GM12878 (cell line): Measurements from ENCODE around the gene NOS1AP. TPM values are rescaled to one million over a fixed set of nuclear protein-coding genes. Genes with fewer than 3 reads are reported as not detected.

ENCODE experiments used
- ATAC-seq: fragments of 200-7000 bp; cut with Tn5 transposase; 3 replicates; pipeline ENCODE4 v1.9.1; 2020; ENCODE audit warnings: mild to moderate bottlenecking, moderate library complexity
- BruUV-seq: library from RNA; stranded (reverse); fragments of 400-500 nt; replicated peaks from 2 replicates; lab custom pipeline; 2021; lab: Mats Ljungman, UMichigan
- CTCF ChIA-PET: fragments of 300-600 bp; sonication (Branson Sonifier 250); formaldehyde crosslinking; extraction: SDS; loops from one replicate; lab custom pipeline; 2021; ENCODE audit warnings: inconsistent platforms; lab: Yijun Ruan, JAX
- POLR2A ChIA-PET: fragments of 350-600 bp; formaldehyde crosslinking; extraction: SDS; loops from one replicate; lab custom pipeline; 2021; ENCODE audit warnings: inconsistent platforms; lab: Charles Lee
- RAD21 ChIA-PET: fragments of 300-600 bp; sonication (Branson Sonifier 250); formaldehyde crosslinking; loops from one replicate; lab custom pipeline; 2023; ENCODE audit warnings: antibody characterized with exemption; ENCODE audit not compliant: unreplicated experiment; lab: Charles Lee
- SMC1A ChIA-PET: fragments of 300-600 bp; sonication (Branson Sonifier 250); formaldehyde crosslinking; loops from one replicate; lab custom pipeline; 2023; ENCODE audit not compliant: unreplicated experiment, uncharacterized antibody; lab: Charles Lee
- DNase-seq: peaks from one replicate; pipeline ENCODE4 v3.0.0-alpha.2; 2011; ENCODE audit warnings: low read depth, low spot score
- FAIRE-seq: peaks from 3 replicates; lab custom pipeline; 2011; peaks lifted over from hg19 to GRCh38; lab: Jason Lieb, UNC
- H2AFZ ChIP-seq: 2 replicates; pipeline ENCODE4 v1.6.0; 2011; ENCODE audit warnings: low read depth, low read length, control low read depth; ENCODE audit not compliant: control insufficient read depth
- H3K27ac ChIP-seq: 2 replicates; pipeline ENCODE4 v1.5.1; 2011; ENCODE audit warnings: control low read depth; ENCODE audit not compliant: control insufficient read depth, insufficient read depth
- H3K27me3 ChIP-seq, 2 experiments: replicated peaks in 1 of 2; 2 replicates each; pipeline versions ENCODE4 v1.6.0 to v1.6.1; 2011; ENCODE audit warnings: low read length in 1 of 2; ENCODE audit not compliant: control insufficient read depth in 2 of 2, insufficient read depth in 2 of 2
- H3K36me3 ChIP-seq, 2 experiments: 2 replicates each; pipeline ENCODE4 v1.5.1; 2011; ENCODE audit warnings: low read length in 1 of 2; ENCODE audit not compliant: control insufficient read depth in 2 of 2, insufficient read depth in 2 of 2
- H3K4me1 ChIP-seq: 2 replicates; pipeline ENCODE4 v1.6.1; 2011; ENCODE audit warnings: mild to moderate bottlenecking, low read length, moderate library complexity, mixed read lengths; ENCODE audit not compliant: control insufficient read depth, insufficient read depth
- H3K4me2 ChIP-seq: 2 replicates; pipeline ENCODE4 v1.6.0; 2011; ENCODE audit warnings: control low read depth; ENCODE audit not compliant: control insufficient read depth, insufficient read depth
- H3K4me3 ChIP-seq: fragments of 200-600 bp; sonication (generic); 2 replicates; pipeline ENCODE4 v1.5.1; 2016
- H3K79me2 ChIP-seq: 2 replicates; pipeline ENCODE4 v1.6.0; 2011; ENCODE audit warnings: low read length; ENCODE audit not compliant: control insufficient read depth, insufficient read depth
- H3K9ac ChIP-seq: 2 replicates; pipeline ENCODE4 v1.8.0; 2011; ENCODE audit warnings: low read length, control low read depth, mixed read lengths; ENCODE audit not compliant: control insufficient read depth, insufficient read depth
- H3K9me3 ChIP-seq: replicated peaks from 3 replicates; pipeline ENCODE4 v1.5.1; 2011; ENCODE audit warnings: mild to moderate bottlenecking, low read length; ENCODE audit not compliant: control insufficient read depth, insufficient read depth
- H4K20me1 ChIP-seq: 2 replicates; pipeline ENCODE4 v1.6.0; 2011; ENCODE audit not compliant: control insufficient read depth, insufficient read depth
- JUND ChIP-seq: IDR thresholded peaks from 2 replicates; pipeline ENCODE4 v1.6.1; 2012; ENCODE audit warnings: low read depth, mild to moderate bottlenecking, low read length, improper control_type of control experiment, moderate library complexity
- RAD21 ChIP-seq: IDR thresholded peaks from 2 replicates; pipeline ENCODE4 v1.6.1; 2011; ENCODE audit warnings: mild to moderate bottlenecking, low read depth, low read length, moderate library complexity; ENCODE audit not compliant: insufficient read depth
- RELA ChIP-seq: fragments of 450-650 bp; IDR thresholded peaks from 2 replicates; pipeline ENCODE4 v1.8.0; 2014; ENCODE audit warnings: borderline replicate concordance; ENCODE audit not compliant: partially characterized antibody
- SIX5 ChIP-seq: IDR thresholded peaks from 2 replicates; pipeline ENCODE4 v1.6.1; 2011; ENCODE audit warnings: mild to moderate bottlenecking, low read depth, low read length, moderate library complexity; ENCODE audit not compliant: severe bottlenecking
- SREBF2 ChIP-seq: IDR thresholded peaks from 2 replicates; pipeline ENCODE4 v1.6.1; 2012; ENCODE audit warnings: mild to moderate bottlenecking, low read length
- TAF1 ChIP-seq: IDR thresholded peaks from 2 replicates; pipeline ENCODE4 v1.6.1; 2011; ENCODE audit warnings: mild to moderate bottlenecking, low read depth, low read length, borderline replicate concordance
- TCF12 ChIP-seq: IDR thresholded peaks from 2 replicates; pipeline ENCODE4 v1.6.1; 2011; ENCODE audit warnings: low read depth, mild to moderate bottlenecking, low read length
- TCF3 ChIP-seq: IDR thresholded peaks from 2 replicates; pipeline ENCODE4 v1.6.1; 2012; ENCODE audit warnings: low read depth, mild to moderate bottlenecking, low read length, borderline replicate concordance; ENCODE audit not compliant: insufficient read depth
- WGBS: methylation state at CpG from one replicate; pipeline ENCODE4 v1.1.6; 2016; ENCODE audit warnings: low lambda C conversion rate; ENCODE audit not compliant: insufficient replicate concordance, insufficient coverage; ENCODE audit errors: missing lambda C conversion rate; 5-methylcytosine and 5-hydroxymethylcytosine counted together
- in situ Hi-C: fragments of 300-500 bp; cut with MboI; formaldehyde crosslinking; loops from 9 replicates; pipeline ENCODE4 v1.14.3; 2018; ENCODE audit warnings: mixed read lengths
- intact Hi-C: fragments of 100-400 bp; cut with micrococcal nuclease; formaldehyde crosslinking; loops from one replicate; pipeline ENCODE4 v1.14.2; 2022; ENCODE audit not compliant: unreplicated experiment
- polyA plus RNA-seq, 11 experiments: library from polyadenylated mRNA; depleted of rRNA in 4 of 11; unstranded in 6 of 11; stranded (reverse) in 5 of 11; fragments of >200 nt; fragmentation: Nextera tagmentation in 4 of 11; fragmentation: Illumina TruSeq in 1 of 11; extraction: Ambion mirVana in 4 of 11; extraction: Trizol in 1 of 11; gene quantifications; 1 replicate in 1 of 11; 2 replicates in 10 of 11; pipeline versions ENCODE4 v1.2.1 to v1.2.3, GENCODE V29; 2011 to 2016; ENCODE audit warnings: inconsistent platforms in 2 of 11, missing spikeins in 2 of 11, low read depth in 1 of 11
- total RNA-seq, 4 experiments: library from RNA; depleted of rRNA in 3 of 4; stranded (reverse); fragments of >200 nt in 3 of 4; fragmentation: Illumina TruSeq in 1 of 4; extraction: Trizol in 1 of 4; gene quantifications; 2 replicates each; pipeline versions ENCODE4 v1.2.1 to v1.2.3, GENCODE V29; 2013 to 2021
- TF ChIP-seq, protein P1 (sequence below): fragments of 450-650 bp; IDR thresholded peaks from 2 replicates; pipeline ENCODE4 v1.6.1; 2016; ENCODE audit warnings: mild to moderate bottlenecking, moderate library complexity, borderline replicate concordance
- TF ChIP-seq, protein P2 (sequence below): IDR thresholded peaks from 2 replicates; pipeline ENCODE4 v1.6.1; 2012; ENCODE audit warnings: low read length, inconsistent platforms
- TF ChIP-seq, protein P3 (sequence below): fragments of 450-650 bp; IDR thresholded peaks from 2 replicates; pipeline ENCODE4 v1.6.1; 2018; ENCODE audit warnings: mild to moderate bottlenecking, low read depth, moderate library complexity; ENCODE audit not compliant: partially characterized antibody

NOS1AP gene
- total and polyA plus RNA-seq, 10 of the 15 experiments (the other 5 are each of a cell fraction or from before 2014, with no cell fraction given), result 0.03 to 0.15 TPM; not detected in 8

DNA sequence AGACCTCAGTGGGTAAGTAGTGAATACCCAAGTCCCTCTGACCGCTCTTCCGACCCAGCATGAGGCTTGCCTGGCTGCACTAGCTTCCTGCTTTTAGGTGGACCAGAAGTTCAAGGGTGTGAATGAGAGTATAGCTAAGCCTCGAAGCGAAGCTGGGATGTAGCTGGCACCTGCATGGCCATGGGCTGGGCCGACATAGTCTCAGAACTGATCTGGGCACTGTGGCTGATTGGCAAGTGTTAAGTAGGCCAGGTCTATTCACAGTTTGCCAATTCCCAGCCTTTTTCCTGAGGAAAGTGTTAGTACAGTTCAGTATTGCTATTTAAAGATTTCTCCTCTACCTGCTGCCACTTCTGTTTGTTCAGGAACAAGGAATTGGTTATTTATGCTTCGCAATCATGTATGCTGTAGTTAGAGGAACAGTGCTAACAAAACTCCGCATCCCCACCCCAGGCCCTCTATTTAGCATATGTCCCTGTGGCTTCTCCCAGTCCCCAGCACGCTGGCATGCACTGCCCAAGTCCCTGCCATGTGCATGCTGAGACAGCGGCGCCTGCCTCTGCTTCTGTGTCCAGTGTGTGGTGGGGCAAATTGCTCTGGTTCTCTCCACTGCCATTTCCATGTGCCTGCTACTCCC is 290.9 kb downstream of the NOS1AP start (continued):
- TF ChIP-seq, protein P1, sequence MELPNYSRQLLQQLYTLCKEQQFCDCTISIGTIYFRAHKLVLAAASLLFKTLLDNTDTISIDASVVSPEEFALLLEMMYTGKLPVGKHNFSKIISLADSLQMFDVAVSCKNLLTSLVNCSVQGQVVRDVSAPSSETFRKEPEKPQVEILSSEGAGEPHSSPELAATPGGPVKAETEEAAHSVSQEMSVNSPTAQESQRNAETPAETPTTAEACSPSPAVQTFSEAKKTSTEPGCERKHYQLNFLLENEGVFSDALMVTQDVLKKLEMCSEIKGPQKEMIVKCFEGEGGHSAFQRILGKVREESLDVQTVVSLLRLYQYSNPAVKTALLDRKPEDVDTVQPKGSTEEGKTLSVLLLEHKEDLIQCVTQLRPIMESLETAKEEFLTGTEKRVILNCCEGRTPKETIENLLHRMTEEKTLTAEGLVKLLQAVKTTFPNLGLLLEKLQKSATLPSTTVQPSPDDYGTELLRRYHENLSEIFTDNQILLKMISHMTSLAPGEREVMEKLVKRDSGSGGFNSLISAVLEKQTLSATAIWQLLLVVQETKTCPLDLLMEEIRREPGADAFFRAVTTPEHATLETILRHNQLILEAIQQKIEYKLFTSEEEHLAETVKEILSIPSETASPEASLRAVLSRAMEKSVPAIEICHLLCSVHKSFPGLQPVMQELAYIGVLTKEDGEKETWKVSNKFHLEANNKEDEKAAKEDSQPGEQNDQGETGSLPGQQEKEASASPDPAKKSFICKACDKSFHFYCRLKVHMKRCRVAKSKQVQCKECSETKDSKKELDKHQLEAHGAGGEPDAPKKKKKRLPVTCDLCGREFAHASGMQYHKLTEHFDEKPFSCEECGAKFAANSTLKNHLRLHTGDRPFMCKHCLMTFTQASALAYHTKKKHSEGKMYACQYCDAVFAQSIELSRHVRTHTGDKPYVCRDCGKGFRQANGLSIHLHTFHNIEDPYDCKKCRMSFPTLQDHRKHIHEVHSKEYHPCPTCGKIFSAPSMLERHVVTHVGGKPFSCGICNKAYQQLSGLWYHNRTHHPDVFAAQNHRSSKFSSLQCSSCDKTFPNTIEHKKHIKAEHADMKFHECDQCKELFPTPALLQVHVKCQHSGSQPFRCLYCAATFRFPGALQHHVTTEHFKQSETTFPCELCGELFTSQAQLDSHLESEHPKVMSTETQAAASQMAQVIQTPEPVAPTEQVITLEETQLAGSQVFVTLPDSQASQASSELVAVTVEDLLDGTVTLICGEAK, result no peak
- TF ChIP-seq, all 136 proteins: peak for 0

DNA sequence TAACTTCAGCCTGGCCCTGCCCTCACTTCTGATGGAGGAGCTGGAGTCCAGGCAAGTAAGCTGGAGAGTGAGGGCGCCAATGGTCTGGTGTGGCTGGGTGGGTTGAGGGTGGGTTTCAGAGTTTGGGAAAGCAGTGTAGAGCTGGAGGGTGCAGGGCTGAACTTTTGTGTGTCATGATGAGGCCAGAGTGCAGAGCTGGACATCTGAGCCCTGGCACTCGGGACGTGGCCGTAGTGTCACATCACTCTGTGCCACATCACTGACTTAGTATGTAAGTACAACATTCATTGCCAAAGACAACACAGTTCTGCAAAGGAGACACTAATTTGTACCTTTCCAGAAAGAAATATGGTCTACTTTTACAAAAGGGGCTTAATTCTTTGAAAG is 291.4 kb downstream of the NOS1AP start:
- Histone ChIP-seq H3K4me3 (no peak overlapping the region), H2AFZ (no peak overlapping the region), H3K27me3 (no peaks in the 10 kb centered on the region; a peak in 1 of 4 replicates), H3K27ac (no peak overlapping the region), H3K79me2 (no peaks in the 10 kb centered on the region), H3K4me2 (no peak overlapping the region), H3K9ac (no peak overlapping the region), H3K36me3 (no peaks in the 10 kb centered on the region), H3K4me1 (peaks cover 17% of the 10 kb centered on the region), H3K9me3 (no peaks in the 10 kb centered on the region), H4K20me1 (no peaks in the 10 kb centered on the region)
- ChIA-PET SMC1A (interaction anchor here (1.2 to 3.5 kb wide), 5 partner anchors 11 to 269 kb away, joined by 3 to 31 read pairs (median 10); no protein-coding TSS in a partner anchor), RAD21 (interaction anchor here (1.8 to 3.3 kb wide), 2 partner anchors 30 to 316 kb away, joined by 3 to 29 read pairs; no protein-coding TSS in a partner anchor), POLR2A (interaction anchor here (0.8 kb wide), 1 partner anchor 270 kb away, joined by 3 read pairs; no protein-coding TSS in a partner anchor), CTCF (interaction anchor here (2.2 to 8.0 kb wide), 2 partner anchors 31 to 439 kb away, joined by 6 to 104 read pairs; no protein-coding TSS in a partner anchor)
- FAIRE-seq, result no peak
- no TSS peak for BruUV-seq
- TF ChIP-seq RELA (no peak), RAD21 (no peak), TAF1 (no peak), SIX5 (no peak), TCF3 (no peak), SREBF2 (no peak), JUND (no peak), TCF12 (no peak)
- TF ChIP-seq, protein P2, sequence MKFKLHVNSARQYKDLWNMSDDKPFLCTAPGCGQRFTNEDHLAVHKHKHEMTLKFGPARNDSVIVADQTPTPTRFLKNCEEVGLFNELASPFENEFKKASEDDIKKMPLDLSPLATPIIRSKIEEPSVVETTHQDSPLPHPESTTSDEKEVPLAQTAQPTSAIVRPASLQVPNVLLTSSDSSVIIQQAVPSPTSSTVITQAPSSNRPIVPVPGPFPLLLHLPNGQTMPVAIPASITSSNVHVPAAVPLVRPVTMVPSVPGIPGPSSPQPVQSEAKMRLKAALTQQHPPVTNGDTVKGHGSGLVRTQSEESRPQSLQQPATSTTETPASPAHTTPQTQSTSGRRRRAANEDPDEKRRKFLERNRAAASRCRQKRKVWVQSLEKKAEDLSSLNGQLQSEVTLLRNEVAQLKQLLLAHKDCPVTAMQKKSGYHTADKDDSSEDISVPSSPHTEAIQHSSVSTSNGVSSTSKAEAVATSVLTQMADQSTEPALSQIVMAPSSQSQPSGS, result no peak
- TF ChIP-seq, protein P3, sequence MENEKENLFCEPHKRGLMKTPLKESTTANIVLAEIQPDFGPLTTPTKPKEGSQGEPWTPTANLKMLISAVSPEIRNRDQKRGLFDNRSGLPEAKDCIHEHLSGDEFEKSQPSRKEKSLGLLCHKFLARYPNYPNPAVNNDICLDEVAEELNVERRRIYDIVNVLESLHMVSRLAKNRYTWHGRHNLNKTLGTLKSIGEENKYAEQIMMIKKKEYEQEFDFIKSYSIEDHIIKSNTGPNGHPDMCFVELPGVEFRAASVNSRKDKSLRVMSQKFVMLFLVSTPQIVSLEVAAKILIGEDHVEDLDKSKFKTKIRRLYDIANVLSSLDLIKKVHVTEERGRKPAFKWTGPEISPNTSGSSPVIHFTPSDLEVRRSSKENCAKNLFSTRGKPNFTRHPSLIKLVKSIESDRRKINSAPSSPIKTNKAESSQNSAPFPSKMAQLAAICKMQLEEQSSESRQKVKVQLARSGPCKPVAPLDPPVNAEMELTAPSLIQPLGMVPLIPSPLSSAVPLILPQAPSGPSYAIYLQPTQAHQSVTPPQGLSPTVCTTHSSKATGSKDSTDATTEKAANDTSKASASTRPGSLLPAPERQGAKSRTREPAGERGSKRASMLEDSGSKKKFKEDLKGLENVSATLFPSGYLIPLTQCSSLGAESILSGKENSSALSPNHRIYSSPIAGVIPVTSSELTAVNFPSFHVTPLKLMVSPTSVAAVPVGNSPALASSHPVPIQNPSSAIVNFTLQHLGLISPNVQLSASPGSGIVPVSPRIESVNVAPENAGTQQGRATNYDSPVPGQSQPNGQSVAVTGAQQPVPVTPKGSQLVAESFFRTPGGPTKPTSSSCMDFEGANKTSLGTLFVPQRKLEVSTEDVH, result no peak
- in situ Hi-C loops, result no loop called here
- WGBS, result 61% methylated on average over 4 of the region's 4 CpGs
- no peak for DNase-seq
- intact Hi-C loops, result no loop called here
- no peak for ATAC-seq
